ENCODE measurements around the gene CACNG4. TPM values are rescaled to one million over a fixed set of nuclear protein-coding genes. Genes with fewer than 3 reads are reported as not detected.

The CACNG4 gene
- total RNA-seq, 1 experiment from 2014 or later = 2.4 TPM

DNA sequence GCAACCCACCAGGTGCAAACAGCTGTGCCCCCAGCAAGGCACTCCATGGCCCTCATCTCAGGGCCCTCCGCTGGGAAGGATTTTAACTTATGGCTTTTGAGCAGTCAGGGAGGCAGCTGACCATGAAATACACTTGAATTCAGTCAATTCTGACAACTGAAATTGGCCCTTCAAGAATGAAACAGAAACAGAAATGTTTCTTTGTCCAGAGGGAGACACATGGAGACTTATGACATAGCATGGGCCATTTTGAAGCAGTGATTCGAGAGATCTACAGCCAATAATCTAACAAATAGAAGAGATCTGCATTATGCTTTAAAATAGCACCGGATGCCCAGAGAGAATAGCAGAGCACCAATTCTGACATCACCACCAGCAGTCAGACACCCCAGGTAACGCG, 87.3 kb downstream of the CACNG4 start:
- no peaks in the 10 kb centered on the region for H3K36me3 ChIP-seq (ENCODE audit: low read depth, low read length)
- H3K4me3 ChIP-seq (ENCODE audit: low read length) = no peak overlapping the region
- peaks cover 10% of the 10 kb centered on the region; the same call in 1 of the 2 replicates for H3K9me3 ChIP-seq (ENCODE audit: low read length)
- no peak overlapping the region for H3K27ac ChIP-seq (ENCODE audit: low read length)
- ChIA-PET CTCF (no interaction called here), POLR2A (ENCODE audit: unreplicated experiment) (no interaction called here)
- no peak overlapping the region for H2AFZ ChIP-seq (ENCODE audit: low read length)
- DNase-seq (no peak), ATAC-seq (no peak)
- no peaks in the 10 kb centered on the region for H3K27me3 ChIP-seq (ENCODE audit: low read length)
- no peaks in the 10 kb centered on the region for H4K20me1 ChIP-seq (ENCODE audit: low read length)
- intact Hi-C loops (cut with micrococcal nuclease) = no loop called here
- TF ChIP-seq EZH2phosphoT487 (IDR thresholded peaks at IDR 0.05; ENCODE audit: borderline replicate concordance, low read length) = no peak
- TF ChIP-seq, protein P1, sequence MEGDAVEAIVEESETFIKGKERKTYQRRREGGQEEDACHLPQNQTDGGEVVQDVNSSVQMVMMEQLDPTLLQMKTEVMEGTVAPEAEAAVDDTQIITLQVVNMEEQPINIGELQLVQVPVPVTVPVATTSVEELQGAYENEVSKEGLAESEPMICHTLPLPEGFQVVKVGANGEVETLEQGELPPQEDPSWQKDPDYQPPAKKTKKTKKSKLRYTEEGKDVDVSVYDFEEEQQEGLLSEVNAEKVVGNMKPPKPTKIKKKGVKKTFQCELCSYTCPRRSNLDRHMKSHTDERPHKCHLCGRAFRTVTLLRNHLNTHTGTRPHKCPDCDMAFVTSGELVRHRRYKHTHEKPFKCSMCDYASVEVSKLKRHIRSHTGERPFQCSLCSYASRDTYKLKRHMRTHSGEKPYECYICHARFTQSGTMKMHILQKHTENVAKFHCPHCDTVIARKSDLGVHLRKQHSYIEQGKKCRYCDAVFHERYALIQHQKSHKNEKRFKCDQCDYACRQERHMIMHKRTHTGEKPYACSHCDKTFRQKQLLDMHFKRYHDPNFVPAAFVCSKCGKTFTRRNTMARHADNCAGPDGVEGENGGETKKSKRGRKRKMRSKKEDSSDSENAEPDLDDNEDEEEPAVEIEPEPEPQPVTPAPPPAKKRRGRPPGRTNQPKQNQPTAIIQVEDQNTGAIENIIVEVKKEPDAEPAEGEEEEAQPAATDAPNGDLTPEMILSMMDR (conservative IDR thresholded peaks at IDR 0.05; ENCODE audit: low read depth, low read length) = no peak
- no peak for TF ChIP-seq EZH2 (IDR thresholded peaks at IDR 0.05; ENCODE audit: low read length, unreplicated experiment)
- no peak overlapping the region for H3K4me2 ChIP-seq (ENCODE audit: low read length)
- 0 out of 2 replicates have a peak, but pooled peaks cover under 1% of the 10 kb centered on the region for H3K4me1 ChIP-seq (ENCODE audit: insufficient read depth, low read length)
- BruUV-seq (replicated peaks) = no TSS peak
- H3K79me2 ChIP-seq (ENCODE audit: low read length) = no peaks in the 10 kb centered on the region
- H3F3A ChIP-seq (ENCODE audit: low read length, unreplicated experiment) = no peaks in the 10 kb centered on the region
- no peak overlapping the region for H3K9ac ChIP-seq (ENCODE audit: low read length)
- no peaks in the 10 kb centered on the region for H3K9me2 ChIP-seq (replicated peaks; ENCODE audit: low read length)

GRCh38 chr17:67052720-67053437, 88.4 kb downstream of the CACNG4 start:
- H3K27ac ChIP-seq (ENCODE audit: low read length) = no peak overlapping the region
- H3K27me3 ChIP-seq (ENCODE audit: low read length) = no peaks in the 10 kb centered on the region
- H2AFZ ChIP-seq (ENCODE audit: low read length) = no peak overlapping the region
- BruUV-seq (replicated peaks) = no TSS peak
- POLR2A ChIA-PET (ENCODE audit: unreplicated experiment) = no interaction called here
- no peaks in the 10 kb centered on the region for H3F3A ChIP-seq (ENCODE audit: low read length, unreplicated experiment)
- TF ChIP-seq EZH2phosphoT487 (IDR thresholded peaks at IDR 0.05; ENCODE audit: borderline replicate concordance, low read length) = no peak
- TF ChIP-seq, protein P1 (conservative IDR thresholded peaks at IDR 0.05; ENCODE audit: low read depth, low read length) = no peak
- TF ChIP-seq EZH2 (IDR thresholded peaks at IDR 0.05; ENCODE audit: low read length, unreplicated experiment) = no peak
- H3K9ac ChIP-seq (ENCODE audit: low read length) = no peak overlapping the region
- DNase-seq (no peak), ATAC-seq (no peak)
- H3K9me3 ChIP-seq (ENCODE audit: low read length) = peaks cover 10% of the 10 kb centered on the region; the same call in 1 of the 2 replicates
- H3K9me2 ChIP-seq (replicated peaks; ENCODE audit: low read length) = no peaks in the 10 kb centered on the region
- CTCF ChIA-PET = no interaction called here
- no peak overlapping the region for H3K4me2 ChIP-seq (ENCODE audit: low read length)
- H3K4me3 ChIP-seq (ENCODE audit: low read length) = no peak overlapping the region
- H3K4me1 ChIP-seq (ENCODE audit: insufficient read depth, low read length) = no peaks in the 10 kb centered on the region
- no peaks in the 10 kb centered on the region for H3K36me3 ChIP-seq (ENCODE audit: low read depth, low read length)
- no peaks in the 10 kb centered on the region for H3K79me2 ChIP-seq (ENCODE audit: low read length)
- intact Hi-C loops (cut with micrococcal nuclease) = no loop called here
- no peaks in the 10 kb centered on the region for H4K20me1 ChIP-seq (ENCODE audit: low read length)

DNA sequence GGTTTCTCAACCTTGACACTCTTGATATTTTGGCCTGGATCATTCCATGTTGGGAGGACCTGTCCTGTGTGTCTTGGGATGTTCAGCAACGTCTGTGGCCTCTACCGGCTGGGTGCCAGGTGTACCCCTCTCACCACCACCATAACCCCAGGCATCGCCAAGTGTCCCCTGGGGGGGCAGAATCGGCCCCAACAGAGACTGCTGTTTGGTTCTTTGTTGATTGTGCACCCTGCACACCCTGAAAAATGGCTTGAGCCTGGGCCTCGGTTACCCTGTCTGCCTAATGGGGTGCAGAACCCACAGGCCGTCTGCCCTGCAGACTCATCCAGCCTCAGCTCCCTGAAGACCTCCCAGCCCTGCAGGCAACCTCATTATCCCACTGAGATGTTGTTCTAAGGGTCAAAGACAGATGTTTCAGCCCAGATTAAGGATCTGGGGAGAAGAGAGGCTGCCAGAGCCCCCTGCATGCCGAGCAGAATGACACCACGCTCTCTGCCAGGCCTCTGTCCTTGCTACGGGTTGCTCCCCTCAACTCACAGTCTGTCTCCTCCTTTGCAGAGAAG, 89.0 kb downstream of the CACNG4 start:
- no peaks in the 10 kb centered on the region for H3K79me2 ChIP-seq (ENCODE audit: low read length)
- intact Hi-C loops (cut with micrococcal nuclease) = no loop called here
- ATAC-seq (no peak), DNase-seq (no peak)
- H3K4me1 ChIP-seq (ENCODE audit: insufficient read depth, low read length) = no peaks in the 10 kb centered on the region
- peaks cover 9% of the 10 kb centered on the region; the same call in 1 of the 2 replicates for H3K9me3 ChIP-seq (ENCODE audit: low read length)
- TF ChIP-seq EZH2 (IDR thresholded peaks at IDR 0.05; ENCODE audit: low read length, unreplicated experiment) = no peak
- no peak overlapping the region for H3K9ac ChIP-seq (ENCODE audit: low read length)
- no peaks in the 10 kb centered on the region for H3F3A ChIP-seq (ENCODE audit: low read length, unreplicated experiment)
- no peak overlapping the region for H3K27ac ChIP-seq (ENCODE audit: low read length)
- no peaks in the 10 kb centered on the region for H3K27me3 ChIP-seq (ENCODE audit: low read length)
- ChIA-PET CTCF (no interaction called here), POLR2A (ENCODE audit: unreplicated experiment) (interaction anchor here (0.7 kb wide), 1 partner anchor 208 kb away, joined by 3 read pairs; no protein-coding TSS in a partner anchor)
- H3K9me2 ChIP-seq (replicated peaks; ENCODE audit: low read length) = no peaks in the 10 kb centered on the region
- H4K20me1 ChIP-seq (ENCODE audit: low read length) = no peaks in the 10 kb centered on the region
- no peak overlapping the region for H2AFZ ChIP-seq (ENCODE audit: low read length)
- no peak overlapping the region for H3K4me3 ChIP-seq (ENCODE audit: low read length)
- no peak overlapping the region for H3K4me2 ChIP-seq (ENCODE audit: low read length)
- BruUV-seq (replicated peaks) = no TSS peak
- H3K36me3 ChIP-seq (ENCODE audit: low read depth, low read length) = no peaks in the 10 kb centered on the region
